Measurements from ENCODE around the gene TADA2B.

TADA2B gene

GRCh38 chr4:7107166-7107905 lies 64.2 kb downstream of the TADA2B start:
- no peak overlapping the region for H3K4me3 ChIP-seq (replicated peaks; ENCODE audit: low read depth, low read length)
- TF ChIP-seq, protein P1, sequence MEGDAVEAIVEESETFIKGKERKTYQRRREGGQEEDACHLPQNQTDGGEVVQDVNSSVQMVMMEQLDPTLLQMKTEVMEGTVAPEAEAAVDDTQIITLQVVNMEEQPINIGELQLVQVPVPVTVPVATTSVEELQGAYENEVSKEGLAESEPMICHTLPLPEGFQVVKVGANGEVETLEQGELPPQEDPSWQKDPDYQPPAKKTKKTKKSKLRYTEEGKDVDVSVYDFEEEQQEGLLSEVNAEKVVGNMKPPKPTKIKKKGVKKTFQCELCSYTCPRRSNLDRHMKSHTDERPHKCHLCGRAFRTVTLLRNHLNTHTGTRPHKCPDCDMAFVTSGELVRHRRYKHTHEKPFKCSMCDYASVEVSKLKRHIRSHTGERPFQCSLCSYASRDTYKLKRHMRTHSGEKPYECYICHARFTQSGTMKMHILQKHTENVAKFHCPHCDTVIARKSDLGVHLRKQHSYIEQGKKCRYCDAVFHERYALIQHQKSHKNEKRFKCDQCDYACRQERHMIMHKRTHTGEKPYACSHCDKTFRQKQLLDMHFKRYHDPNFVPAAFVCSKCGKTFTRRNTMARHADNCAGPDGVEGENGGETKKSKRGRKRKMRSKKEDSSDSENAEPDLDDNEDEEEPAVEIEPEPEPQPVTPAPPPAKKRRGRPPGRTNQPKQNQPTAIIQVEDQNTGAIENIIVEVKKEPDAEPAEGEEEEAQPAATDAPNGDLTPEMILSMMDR (IDR thresholded peaks at IDR 0.05; ENCODE audit: low read length, missing control alignments): no peak
- no peak for DNase-seq (ENCODE audit: low read depth)
